GM19372 (cell line): Measurements from ENCODE around the gene TSSK6.

ENCODE experiments used
- ATAC-seq: cut with Tn5 transposase; IDR thresholded peaks from one replicate; pipeline ENCODE4 v1.9.1; 2021; ENCODE audit warnings: mild to moderate bottlenecking, low read depth, moderate library complexity; ENCODE audit not compliant: unreplicated experiment

Gene TSSK6

DNA sequence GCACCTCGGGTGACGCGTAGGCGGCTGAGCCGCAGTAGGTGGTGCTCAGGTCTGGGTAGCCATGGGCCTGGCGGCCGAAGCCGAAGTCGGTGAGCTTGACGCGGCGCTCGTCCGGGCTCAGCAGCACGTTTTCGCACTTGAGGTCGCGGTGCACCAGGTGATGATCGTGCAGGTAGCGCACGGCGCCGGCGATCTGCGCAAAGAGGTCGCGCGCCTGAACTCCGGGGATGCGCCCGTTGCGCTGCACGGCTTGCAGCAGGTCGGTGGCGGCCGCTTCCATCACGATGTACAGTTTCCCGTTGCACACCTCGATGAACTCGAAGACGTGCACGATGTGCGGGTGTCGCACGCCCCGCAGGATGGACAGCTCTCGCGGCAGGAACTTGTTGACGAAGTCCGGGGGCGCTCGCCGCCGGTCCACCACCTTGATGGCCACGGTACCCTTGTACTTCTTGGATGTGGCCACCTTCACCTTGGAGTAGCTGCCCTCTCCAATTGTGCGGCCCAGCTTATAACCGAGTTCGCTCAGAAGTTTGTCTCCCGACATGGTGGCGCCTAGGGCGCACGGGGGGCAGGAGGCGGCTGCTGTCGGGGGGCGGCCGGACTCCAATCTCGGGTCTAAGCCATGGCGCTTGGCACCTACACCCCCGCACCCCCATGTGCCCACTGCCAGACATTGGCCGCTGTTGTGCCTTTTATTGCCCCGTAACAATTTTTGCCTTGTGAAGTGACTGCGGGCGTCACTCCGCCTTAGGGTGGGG, at the start of gene TSSK6:
Gene TSSK6 (minus strand): TSS at position 668 of the 761 bp plus-strand sequence. CDS start 121 bp downstream, at position 547.
- ATAC-seq: no peak

DNA sequence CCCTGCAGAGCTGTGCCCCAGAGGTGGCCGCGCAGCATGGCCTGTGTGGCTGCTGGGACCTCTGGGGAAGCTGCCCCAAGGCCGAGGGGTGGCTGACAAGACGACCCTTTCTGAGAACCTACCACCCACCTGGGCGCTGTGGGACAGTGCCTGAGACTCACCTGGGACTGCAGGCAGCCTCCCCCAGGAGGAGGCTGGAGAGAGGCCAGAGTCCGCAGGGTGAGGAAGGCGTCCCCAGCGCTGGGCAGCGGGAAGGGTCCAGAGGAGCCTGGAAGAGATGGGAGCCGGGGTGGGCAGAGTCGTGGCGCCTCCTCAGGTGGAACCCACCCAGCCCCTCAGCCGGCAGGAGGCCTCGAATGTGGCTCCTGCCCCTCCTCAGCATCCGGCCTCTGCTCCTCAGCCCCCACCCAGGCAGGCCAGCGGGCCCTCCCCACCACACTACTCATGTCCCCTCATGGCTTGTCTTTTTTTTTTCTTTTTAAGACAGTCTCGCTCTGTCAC, 48.0 kb upstream of the TSSK6 start:
- ATAC-seq: no peak

DNA sequence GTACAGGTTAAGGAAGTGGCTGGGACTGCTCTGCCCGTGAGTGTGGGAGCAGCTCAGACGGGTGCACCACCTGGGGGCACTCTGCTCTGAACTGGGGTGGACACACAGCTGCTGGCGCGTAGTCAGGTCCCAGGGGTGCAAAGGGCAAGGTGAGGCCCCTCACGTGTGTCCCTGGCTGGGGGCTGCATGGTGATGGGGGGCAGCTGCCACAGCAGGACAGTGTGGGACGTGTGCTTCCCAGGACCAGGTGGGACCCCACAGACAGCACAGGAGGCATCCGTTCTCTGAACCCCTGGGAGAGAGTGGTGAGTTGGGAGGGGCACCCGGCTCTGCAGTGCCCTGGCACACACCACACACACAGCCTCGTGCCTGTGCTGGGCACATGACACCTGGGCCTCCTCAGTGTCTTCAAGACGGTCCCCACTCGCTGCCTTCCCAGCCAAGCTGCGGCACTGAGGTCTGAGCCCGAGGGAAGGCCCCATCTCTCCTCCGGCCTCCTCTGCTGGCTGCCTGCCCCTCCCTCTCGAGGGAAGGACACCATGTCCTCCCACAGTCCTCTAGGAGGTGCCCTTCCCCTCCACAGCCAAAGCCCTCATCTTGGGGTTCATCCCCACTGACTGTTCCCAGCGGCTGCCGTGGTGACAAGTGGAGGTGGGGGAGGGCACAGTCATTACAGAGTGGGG, 47.5 kb upstream of the TSSK6 start:
- ATAC-seq: no peak

DNA sequence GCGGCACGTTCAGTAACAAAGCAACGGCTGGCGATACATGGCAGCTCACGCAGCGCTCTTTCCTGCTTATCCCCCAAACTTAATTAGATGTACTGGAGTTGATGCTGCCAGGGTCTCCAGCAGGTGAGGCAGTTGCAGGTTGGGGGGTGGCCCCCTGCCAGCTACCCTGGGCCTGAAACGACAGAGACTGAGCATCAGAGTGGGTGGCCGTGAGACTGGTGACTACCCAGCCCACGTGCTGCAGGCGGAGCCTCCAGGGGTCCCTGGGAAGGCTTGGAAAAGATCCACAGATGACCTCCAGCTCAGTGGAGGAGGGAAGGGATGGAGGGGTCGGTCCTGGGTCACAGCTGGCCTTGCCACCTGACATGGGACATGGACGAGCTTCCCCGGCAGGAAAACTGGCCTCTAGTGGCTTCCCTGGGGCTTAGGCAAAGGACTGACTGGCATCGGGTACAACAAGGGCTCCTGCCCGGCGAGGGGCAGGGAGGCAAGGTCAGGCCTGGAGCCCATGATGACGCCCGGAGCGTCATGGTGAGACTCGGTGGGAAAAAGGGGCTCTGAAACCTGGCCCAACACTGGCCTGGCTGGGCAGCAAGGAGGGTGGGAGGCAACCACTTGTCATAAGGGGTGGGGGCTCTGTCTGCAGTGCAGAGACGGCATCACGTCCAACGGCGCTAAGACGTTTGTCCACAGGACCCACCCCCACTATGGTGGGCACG, 46.8 kb upstream of the TSSK6 start:
- ATAC-seq: no peak

DNA sequence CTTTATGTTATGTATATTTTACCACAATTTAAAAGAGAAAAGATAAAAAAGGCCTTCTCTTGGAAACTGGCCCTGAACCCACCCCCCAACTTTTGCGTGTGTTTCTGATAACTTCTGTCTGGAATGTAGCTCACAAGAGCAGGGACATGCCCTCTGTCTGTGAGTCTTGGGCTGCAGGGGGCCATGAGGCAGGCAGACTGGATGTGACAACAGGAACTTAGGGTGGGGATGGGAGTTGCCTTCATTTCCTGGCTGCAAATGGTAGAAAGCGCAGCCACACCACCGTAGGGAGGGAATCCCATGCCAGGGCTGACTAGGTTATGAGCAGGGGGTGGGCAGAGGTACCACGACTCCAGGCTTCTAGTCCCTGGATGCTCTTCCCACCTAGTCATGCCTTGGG, 44.6 kb upstream of the TSSK6 start:
- no peak for ATAC-seq

DNA sequence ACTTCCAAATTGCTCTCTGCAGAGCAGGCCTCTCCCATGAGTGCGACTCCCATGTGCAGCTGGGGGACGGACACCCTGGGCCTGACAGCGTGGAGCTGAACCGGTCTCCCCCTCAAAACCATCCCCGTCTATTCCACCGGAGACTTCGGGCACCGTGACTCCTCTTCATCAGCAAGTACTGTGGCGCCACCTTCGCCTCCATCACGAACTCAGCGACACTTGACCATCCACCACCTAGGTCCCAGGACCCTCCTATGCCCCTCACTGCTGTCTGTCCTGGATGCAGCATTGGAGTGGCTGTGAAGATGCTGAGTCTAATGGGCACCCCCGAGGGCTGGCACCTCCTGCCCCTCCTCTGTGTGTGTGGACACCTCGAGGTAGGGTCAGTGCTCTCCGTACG, 43.3 kb upstream of the TSSK6 start:
- no peak for ATAC-seq

DNA sequence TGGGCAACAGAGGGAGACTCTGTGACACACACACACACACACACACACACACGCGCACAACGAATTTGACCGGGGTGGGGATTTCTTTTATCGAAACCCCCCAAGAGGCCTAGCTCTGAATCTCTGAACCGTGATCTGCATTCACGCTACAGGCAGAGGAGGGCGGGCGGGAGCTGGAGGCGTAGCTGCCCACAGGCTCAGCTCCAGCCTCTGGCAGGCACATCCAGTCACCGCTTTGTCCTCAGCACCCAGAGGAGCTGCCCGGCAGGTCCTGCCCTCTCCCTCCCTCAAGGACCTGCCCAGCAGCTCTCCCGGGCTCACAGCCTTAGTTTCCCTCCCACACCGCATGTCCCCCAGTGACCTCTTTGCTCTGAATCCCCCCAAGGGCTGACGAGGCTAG, 42.7 kb upstream of the TSSK6 start:
- ATAC-seq: no peak

DNA sequence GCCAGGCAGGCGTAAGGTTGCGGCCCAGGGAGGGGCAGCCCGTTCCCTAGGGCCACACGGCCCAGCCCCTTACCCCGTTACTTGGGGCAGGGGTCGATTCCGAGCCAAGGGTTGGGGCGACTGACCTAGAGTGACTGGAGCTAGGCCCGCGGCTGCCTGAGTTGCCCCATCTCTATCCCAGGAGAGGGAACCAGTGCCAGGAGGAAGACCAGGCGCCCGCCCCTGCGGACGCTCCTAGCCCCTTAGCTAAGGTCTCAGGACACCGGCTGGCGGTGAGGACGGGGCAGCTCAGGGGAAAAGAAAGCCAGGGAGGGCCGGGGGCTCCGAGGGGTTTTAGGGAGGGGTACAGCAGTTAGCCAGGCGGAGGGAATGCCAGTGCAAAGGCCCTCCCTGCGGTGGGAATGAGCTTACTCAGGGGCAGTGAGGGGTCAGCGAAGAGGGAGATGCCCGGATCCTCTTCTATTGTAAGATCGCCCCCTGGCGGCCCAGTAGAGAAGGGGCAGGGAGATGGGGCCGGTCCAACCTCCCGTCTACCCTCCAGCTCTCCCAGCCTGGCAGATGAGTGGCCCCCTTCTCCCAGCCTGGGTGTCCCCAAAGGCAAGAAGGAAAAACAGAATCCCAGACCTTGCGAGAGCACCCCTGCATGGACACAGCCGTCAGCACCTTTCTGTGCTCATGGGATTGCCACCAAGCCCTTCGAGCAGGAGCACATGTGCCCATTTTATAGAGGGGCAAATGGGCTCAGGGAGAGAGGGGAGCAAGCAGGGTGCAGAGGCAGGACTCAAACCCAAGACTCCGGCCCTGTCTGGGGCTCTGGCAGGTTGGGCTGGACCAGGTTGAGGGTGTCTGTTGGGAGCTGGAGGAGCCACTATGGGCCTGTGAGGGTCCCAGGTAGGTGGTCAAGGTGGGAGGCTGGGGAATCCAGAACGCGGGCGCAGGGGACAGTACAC, 39.0 kb upstream of the TSSK6 start:
- no peak for ATAC-seq

DNA sequence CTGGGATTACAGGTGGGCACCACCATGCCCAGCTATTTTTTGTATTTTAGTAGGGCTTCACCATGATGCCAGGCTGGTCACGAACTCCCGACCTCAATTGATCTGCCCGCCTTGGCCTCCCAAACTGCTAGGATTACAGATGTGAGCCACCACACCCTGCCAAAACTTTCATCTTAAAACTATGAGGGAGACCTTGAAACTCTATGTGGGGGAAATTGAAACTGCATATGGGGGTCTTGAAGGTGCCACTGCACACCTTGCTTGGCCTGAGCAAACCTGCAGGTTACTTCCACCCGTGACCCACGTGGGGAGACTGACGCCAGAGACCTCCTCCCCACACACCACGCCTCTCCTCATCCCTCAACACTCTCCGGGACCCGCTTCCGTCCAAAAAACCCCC, 38.3 kb upstream of the TSSK6 start:
- ATAC-seq: no peak

DNA sequence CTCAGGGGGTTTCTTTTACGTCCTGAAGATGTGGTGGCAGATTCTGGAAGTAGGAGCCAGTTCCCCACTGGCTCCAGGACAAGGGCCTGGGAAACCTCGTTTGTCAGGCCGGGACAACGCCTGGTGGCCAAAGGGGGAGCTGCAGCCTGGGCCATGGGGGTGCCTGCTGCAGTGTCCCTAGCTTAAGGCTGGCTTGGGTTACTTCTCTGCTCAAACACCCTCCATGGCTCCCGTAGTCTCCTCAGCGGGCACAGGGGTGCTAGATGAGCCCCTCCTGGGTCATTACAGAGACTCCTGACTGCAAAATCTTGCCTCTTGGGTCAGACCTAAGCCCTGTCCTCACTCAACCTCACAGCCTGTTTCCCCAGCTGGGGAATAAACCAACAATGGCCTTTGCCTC, 37.5 kb upstream of the TSSK6 start:
- no peak for ATAC-seq

DNA sequence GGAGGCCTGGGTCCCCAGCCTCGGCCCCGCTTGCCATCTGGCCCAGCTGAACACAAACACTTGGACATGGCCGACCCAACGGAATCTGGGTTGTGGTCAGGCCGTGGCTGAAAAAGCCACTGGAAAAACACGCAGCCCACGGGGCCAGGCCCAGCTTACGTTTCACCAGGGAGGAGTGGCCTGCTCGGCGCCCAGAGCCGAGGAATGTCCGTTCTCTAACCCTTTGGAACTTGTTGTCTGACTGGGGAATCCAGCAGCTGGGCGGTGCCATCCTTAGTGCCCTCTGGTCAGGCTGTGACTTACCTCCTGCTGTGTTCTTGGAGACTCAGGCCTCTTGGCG, 36.5 kb upstream of the TSSK6 start:
- no peak for ATAC-seq

DNA sequence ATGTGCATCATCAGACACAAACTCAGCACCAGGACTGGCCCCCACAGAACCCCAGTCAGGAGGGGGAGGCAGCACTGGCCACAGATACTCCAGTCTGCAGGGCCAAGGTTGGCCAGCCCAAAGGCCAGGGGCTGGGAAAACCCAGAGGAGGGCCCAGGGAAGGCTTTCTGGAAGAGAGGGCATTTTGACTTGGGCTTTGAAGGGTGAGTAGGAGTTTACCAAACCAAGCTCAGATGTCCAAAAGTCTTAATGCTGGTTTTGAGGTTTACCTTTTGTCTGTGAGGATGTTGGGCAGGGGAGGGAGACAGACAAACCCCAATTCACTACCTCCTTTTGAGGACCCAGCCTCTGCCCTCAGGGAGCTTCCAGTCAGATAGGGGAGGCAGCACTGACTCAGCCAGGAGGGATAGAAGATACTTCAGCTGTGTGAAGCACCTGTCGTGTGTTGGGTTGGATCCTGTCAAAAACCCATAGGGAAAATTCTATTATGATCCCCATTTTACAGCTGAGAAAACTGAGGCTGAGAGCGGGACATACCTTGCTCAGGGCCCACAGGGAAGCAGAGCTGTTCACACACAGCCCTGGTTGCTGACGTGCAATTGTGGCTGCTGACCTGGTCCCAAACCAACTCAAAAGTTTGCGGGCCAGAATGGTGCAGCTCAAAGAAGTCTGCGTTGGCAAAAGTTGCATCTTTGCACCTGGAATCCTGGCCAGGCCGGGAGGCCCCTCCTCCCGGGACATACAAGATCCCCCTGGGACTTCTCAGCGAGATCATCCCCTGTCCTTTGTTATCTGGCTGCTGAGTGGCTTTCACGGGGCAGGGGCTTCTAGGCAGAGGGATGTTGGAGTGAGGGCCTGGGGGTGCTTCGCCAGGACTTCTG, 35.9 kb upstream of the TSSK6 start:
- ATAC-seq: no peak

DNA sequence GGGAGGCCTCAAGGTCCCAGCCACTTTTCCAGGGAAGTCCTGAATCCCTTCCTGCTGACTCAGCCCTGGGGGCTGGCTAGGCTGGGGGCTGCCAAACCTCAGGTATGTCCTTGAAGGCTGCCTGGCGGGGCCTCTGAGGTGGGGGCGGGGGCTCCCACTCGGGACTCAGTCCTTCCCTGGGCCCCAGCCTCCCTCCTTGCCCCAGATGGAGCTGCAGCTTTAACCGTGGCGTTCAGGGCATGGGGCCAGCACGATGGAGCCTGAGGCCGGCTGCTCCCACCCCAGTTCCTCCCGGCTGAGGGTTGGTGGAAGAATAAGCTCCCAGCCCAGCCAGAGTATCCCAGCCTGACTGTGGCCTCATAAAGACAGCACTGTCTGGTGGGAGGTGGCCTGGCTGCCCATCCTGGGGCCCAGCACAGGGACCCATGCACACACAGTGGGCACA, 35.2 kb upstream of the TSSK6 start:
- no peak for ATAC-seq

DNA sequence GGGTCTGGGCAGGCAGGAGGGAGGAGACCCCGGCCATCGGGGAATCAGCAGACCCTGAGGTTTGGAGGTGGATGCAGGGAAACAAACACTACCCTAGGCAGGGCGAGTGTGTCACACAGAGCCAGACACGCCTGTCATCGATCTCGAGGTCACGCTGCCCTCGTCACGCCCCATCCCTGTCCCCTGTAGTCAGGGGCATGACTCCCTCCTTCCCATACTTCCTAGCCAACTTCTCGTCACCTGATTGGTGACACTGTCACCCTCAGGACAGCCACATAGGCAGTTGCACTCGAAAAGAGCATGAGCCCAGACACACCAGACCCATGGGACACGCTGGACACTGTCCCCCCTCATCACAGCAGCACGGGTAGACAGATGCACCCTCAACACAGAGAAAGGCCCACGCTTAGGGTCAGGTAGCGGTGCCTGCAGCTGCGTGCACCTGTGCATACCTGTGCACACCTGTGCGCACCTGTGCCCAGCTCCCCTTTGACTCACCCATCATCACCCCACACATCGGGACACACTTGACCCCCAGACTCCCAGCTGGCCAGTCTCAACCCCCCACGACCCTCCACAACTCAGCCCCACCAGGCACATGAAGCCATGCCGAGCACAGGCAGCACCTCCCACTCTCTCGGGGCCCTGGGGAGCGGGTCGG, 34.6 kb upstream of the TSSK6 start:
- ATAC-seq: no peak

DNA sequence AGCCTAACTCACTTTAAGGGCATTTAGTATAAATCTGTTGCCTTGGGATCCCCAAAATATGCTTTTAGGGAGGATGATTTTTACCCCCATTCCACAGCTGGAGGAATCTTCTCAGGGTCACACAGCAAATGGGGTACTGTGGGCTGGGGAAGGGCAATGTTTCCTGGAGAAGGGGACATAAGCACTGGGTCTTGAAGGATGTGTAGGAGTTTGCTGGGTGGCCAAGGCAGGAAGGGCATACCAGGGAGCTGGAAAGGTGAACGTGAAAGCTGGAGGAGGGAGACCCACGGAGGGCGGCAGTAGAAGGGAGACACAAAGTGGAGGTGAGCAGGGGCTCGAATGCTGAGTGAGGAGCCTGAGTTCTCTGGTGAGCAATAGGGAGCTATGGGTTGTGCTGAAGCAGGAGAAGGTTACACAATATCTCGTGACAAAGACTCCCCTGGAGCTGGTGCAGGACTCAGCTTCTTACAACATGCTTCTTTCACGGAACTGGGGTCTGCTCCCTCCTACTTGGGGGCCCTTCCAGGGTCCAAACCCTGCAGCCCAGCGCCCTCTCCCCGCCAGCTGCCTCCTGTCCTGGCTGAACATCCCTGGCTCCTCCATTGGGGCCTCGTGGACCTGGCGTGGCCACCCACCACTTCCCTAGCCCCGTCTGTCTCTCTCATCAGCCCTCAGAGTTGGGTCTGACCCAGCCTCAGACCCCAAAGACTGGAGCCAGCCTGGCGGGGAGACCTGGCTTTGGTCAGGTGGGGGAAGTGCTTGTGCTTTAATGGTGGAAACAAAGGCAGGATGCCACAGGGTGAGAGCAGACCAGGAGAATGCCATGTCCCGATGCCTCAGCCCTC, 33.8 kb upstream of the TSSK6 start:
- ATAC-seq: no peak

DNA sequence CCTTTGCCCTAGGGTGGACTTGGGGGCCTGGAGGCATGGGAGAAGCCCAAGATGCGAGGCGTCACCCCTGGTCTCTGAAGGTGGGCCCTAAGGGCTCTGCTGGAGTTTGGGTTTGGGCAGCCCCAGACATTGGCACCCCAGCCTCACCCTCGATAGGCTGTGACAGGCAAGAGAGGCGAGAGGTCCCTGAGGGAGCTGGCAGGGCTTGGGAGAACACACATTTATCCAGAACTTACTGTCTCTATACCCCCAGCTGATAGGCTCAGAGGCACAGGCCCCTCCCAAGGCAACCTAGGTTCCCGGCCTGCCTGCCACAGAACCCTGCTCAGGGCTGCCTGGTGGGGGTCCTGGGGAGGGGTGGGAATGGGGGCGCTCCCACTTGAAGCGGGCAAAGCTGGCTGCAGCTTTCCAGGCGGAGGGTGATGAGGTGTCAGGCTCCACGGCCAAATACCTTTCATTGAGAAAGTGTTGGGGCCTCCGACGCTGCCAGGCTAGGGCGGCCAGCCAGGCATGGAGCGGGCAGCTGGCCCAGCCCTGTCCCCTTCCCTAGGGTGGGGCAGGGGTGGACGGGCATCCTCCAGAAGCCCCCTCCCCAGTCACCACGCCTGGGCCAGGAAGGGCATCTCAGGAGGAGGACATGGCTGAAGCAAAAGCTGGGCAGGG, 32.5 kb upstream of the TSSK6 start:
- ATAC-seq: no peak

DNA sequence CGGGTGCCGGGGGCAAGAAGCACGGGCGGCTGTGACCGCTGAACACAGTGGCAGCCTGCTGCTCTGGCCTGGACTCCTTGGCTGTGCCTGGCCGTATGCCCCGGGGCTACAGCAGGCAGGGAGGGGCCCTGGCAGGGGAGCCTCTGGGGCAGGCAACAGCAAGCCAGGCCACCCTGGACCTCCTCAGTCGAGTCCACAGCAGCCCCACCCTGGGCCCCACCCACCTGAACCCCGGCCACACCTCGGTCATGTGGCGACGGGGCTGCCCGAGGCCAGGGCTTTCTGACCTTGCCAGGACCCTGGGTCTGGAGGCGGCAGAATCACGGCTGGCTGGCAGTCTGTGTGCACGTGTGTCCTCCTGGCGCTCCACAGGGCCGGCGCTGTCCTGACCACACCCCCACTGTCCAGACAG, 31.4 kb upstream of the TSSK6 start:
- ATAC-seq: no peak
